ENCODE data around the gene MRPL14. TPM values are rescaled to one million over a fixed set of nuclear protein-coding genes. Genes with fewer than 3 reads are reported as not detected.
"Not testable (repeated sequence)": the region's sequence is repeated elsewhere in the genome, so short reads cannot be mapped to it uniquely, and the experiment has no call there.

The MRPL14 gene
- total RNA-seq, 1 donor from 2014 or later, result 41.0 TPM

GRCh38 chr6:44108471-44108870 is 18.8 kb downstream of the MRPL14 start:
- ATAC-seq (ENCODE audit: poor library complexity) (no peak), DNase-seq (no peak)
- intact Hi-C loops (cut with DNase I), result no loop called here

- intact Hi-C loops (cut with DNase I), result no loop called here
- no peak for DNase-seq
- no peak for ATAC-seq (ENCODE audit: poor library complexity)
Observed at GRCh38 chr6:44107017-44107416, 20.2 kb downstream of the MRPL14 start.

GRCh38 chr6:44105993-44106740 is 21.1 kb downstream of the MRPL14 start:
- ATAC-seq (ENCODE audit: poor library complexity) (no peak), DNase-seq (no peak)
- intact Hi-C loops (cut with DNase I), result no loop called here

- no peak for ATAC-seq (ENCODE audit: poor library complexity)
- intact Hi-C loops (cut with DNase I), result no loop called here
- DNase-seq, result no peak
Observed at GRCh38 chr6:44105146-44105545, 22.1 kb downstream of the MRPL14 start.

- DNase-seq (peak; percentile 69), ATAC-seq (ENCODE audit: poor library complexity) (peak; percentile 57)
- intact Hi-C loops (cut with DNase I), result no loop called here
Observed at GRCh38 chr6:44104481-44105021, 22.7 kb downstream of the MRPL14 start.

GRCh38 chr6:44102527-44102926 is 24.7 kb downstream of the MRPL14 start:
- DNase-seq, result no peak
- intact Hi-C loops (cut with DNase I), result no loop called here
- no peak for ATAC-seq (ENCODE audit: poor library complexity)

GRCh38 chr6:44101832-44102231 is 25.4 kb downstream of the MRPL14 start:
- ATAC-seq (ENCODE audit: poor library complexity) (no peak), DNase-seq (no peak)
- intact Hi-C loops (cut with DNase I), result no loop called here

GRCh38 chr6:44100088-44100550 is 27.1 kb downstream of the MRPL14 start:
- intact Hi-C loops (cut with DNase I), result no loop called here
- no peak for DNase-seq
- peak; percentile 48 for ATAC-seq (ENCODE audit: poor library complexity)

GRCh38 chr6:44099192-44099591 is 28.1 kb downstream of the MRPL14 start:
- ATAC-seq (ENCODE audit: poor library complexity) (no peak), DNase-seq (no peak)
- intact Hi-C loops (cut with DNase I), result loop anchor here (2.0 kb wide), 1 partner anchor 54 kb away; no protein-coding TSS in a partner anchor

- intact Hi-C loops (cut with DNase I), result loop anchor here (2.0 kb wide), 2 partner anchors 55 to 241 kb away; no protein-coding TSS in a partner anchor
- ATAC-seq (ENCODE audit: poor library complexity) (no peak), DNase-seq (no peak)
Observed at GRCh38 chr6:44097782-44098317, 29.4 kb downstream of the MRPL14 start.

GRCh38 chr6:44096612-44097011 is 30.6 kb downstream of the MRPL14 start:
- DNase-seq (peak; percentile 81), ATAC-seq (ENCODE audit: poor library complexity) (peak; percentile 88)
- intact Hi-C loops (cut with DNase I), result loop anchor here (2.0 kb wide), 1 partner anchor 242 kb away; no protein-coding TSS in a partner anchor

GRCh38 chr6:44095243-44095623 is 32.0 kb downstream of the MRPL14 start:
- DNase-seq; ATAC-seq (ENCODE audit: poor library complexity); intact Hi-C loops (cut with DNase I): not testable (repeated sequence)

- DNase-seq (no peak), ATAC-seq (ENCODE audit: poor library complexity) (no peak)
- intact Hi-C loops (cut with DNase I), result no loop called here
Observed at GRCh38 chr6:44094403-44095242, 32.6 kb downstream of the MRPL14 start.

- intact Hi-C loops (cut with DNase I), result no loop called here
- DNase-seq, result no peak
- ATAC-seq (ENCODE audit: poor library complexity), result no peak
Observed at GRCh38 chr6:44093750-44094402, 33.4 kb downstream of the MRPL14 start.

- intact Hi-C loops (cut with DNase I), result no loop called here
- DNase-seq, result no peak
- ATAC-seq (ENCODE audit: poor library complexity), result no peak
Observed at GRCh38 chr6:44093066-44093465, 34.2 kb downstream of the MRPL14 start.

GRCh38 chr6:44091981-44092884 is 35.0 kb downstream of the MRPL14 start:
- no peak for DNase-seq
- intact Hi-C loops (cut with DNase I), result no loop called here
- no peak for ATAC-seq (ENCODE audit: poor library complexity)

GRCh38 chr6:44091356-44091755 is 35.9 kb downstream of the MRPL14 start:
- DNase-seq; intact Hi-C loops (cut with DNase I); ATAC-seq (ENCODE audit: poor library complexity): not testable (repeated sequence)

- intact Hi-C loops (cut with DNase I), result no loop called here
- no peak for ATAC-seq (ENCODE audit: poor library complexity)
- no peak for DNase-seq
Observed at GRCh38 chr6:44090465-44090864, 36.8 kb downstream of the MRPL14 start.

Measured in Right ventricle myocardium superior (tissue), 1 donor.